ENCODE measurements around the gene FTSJ1.

DNA sequence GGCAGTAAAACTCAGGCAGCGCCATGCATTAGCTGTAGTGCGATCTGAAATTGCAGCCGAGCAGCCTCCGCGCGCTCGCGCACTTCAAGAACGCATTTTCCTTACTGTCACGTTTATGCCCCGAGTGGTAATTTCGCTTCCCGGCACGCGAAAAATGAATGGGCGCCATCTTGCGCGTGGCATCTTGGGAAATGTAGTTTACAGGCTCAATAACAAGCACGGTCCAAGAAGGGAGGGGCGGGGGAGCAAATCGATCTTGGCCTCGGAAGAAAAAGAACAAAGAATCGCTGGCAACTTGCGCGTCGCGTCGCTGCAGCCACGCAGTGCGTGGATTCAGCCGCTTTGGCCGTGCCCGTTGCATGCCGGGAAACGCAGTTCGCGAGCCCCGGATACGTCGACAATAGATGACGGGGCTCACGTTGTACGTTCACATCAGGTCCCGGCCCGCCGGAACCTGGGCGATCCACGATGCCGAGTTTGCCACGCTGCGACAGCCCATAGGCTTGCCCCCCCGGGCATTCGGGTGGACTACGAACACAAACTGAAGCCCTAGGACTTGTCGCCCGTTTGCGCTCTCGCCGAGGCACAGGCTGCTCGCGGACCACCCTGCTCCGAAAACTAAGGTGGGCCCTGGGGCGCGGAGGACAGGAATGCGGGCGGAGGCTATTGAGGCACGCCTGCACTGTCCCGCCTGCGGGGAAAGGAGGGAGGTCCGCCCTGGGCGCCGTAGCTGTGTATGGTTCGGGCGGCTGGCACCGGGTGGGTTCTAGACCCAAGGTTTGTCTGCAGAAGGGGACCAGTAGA lies at the start of gene FTSJ1:
- TF ChIP-seq, protein P1, sequence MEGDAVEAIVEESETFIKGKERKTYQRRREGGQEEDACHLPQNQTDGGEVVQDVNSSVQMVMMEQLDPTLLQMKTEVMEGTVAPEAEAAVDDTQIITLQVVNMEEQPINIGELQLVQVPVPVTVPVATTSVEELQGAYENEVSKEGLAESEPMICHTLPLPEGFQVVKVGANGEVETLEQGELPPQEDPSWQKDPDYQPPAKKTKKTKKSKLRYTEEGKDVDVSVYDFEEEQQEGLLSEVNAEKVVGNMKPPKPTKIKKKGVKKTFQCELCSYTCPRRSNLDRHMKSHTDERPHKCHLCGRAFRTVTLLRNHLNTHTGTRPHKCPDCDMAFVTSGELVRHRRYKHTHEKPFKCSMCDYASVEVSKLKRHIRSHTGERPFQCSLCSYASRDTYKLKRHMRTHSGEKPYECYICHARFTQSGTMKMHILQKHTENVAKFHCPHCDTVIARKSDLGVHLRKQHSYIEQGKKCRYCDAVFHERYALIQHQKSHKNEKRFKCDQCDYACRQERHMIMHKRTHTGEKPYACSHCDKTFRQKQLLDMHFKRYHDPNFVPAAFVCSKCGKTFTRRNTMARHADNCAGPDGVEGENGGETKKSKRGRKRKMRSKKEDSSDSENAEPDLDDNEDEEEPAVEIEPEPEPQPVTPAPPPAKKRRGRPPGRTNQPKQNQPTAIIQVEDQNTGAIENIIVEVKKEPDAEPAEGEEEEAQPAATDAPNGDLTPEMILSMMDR (IDR thresholded peaks at IDR 0.05; ENCODE audit: low read depth, low read length, missing input control), result no peak
- TF ChIP-seq YY1 (IDR thresholded peaks at IDR 0.05) (peak; percentile 99), TAF1 (conservative IDR thresholded peaks at IDR 0.05) (no peak), SP1 (IDR thresholded peaks at IDR 0.05) (peak; percentile 47), JUND (IDR thresholded peaks at IDR 0.05) (peak in 1 of 2 donors; percentile 35)

Measured in liver (tissue), 3 donors.